ENCODE measurements around the gene CNKSR1. TPM values are rescaled to one million over a fixed set of nuclear protein-coding genes. Genes with fewer than 3 reads are reported as not detected.

Gene CNKSR1
- total and polyA plus RNA-seq, 2 of the 8 experiments (the other 6 are each of a cell fraction or from before 2014, with no cell fraction given), result 13.9 to 14.5 TPM

GRCh38 chr1:26161415-26162219 is 15.7 kb upstream of the CNKSR1 start:
- Histone ChIP-seq H2AFZ (ENCODE audit: low read length) (peak overlapping the region; percentile 60; the same call in 1 of the 2 replicates), H4K8ac (ENCODE audit: extremely low read depth, insufficient read depth, low read length) (peak overlapping the region; percentile 74), H3K4ac (replicated peaks; ENCODE audit: insufficient read length, low read depth, low read length) (no peak overlapping the region), H4K5ac (ENCODE audit: insufficient read length, low read depth, low read length) (no peak overlapping the region), H2BK12ac (ENCODE audit: low read depth, low read length) (peak overlapping the region; percentile 84; the same call in 1 of the 2 replicates), H3K27me3 (replicated peaks in 1 of 4; ENCODE audit: control insufficient read depth in 3 of 4, extremely low read depth in 1 of 4, insufficient read depth in 3 of 4, low read length in 3 of 4) (peaks cover 35 to 78% (median 71%) of the 10 kb centered on the region in 4 experiments), H4K20me1 (replicated peaks in 1 of 2; ENCODE audit: control insufficient read depth in 1 of 2, insufficient read depth in 2 of 2, low read length in 2 of 2) (peaks cover 3 to 5% of the 10 kb centered on the region in 2 experiments), H3K4me3 (ENCODE audit: extremely low read depth in 1 of 4, insufficient read depth in 2 of 4, low read depth in 3 of 4, low read length in 4 of 4) (peak overlapping the region; percentile 11 to 66 (median 48)), H3K56ac (replicated peaks; ENCODE audit: insufficient read length, low read depth, low read length) (no peak overlapping the region), H3K23me2 (ENCODE audit: low read depth, low read length) (peaks cover 9% of the 10 kb centered on the region; the same call in 1 of the 2 replicates), H3K23ac (ENCODE audit: insufficient read length) (no peak overlapping the region), H3K14ac (ENCODE audit: insufficient read length) (no peak overlapping the region), H3K18ac (ENCODE audit: extremely low read depth, low read length) (peak overlapping the region; percentile 60), H3K9ac (replicated peaks in 1 of 4; ENCODE audit: extremely low read depth in 1 of 4, low read depth in 3 of 4, low read length in 3 of 4) (peak overlapping the region in 2 of 4 experiments; percentile 54 to 66; a peak in 4 of 7 replicates), H3K79me1 (ENCODE audit: low read depth, low read length) (no peaks in the 10 kb centered on the region), H2BK15ac (ENCODE audit: low read length) (peak overlapping the region; percentile 72; the same call in 1 of the 2 replicates), H3K4me2 (ENCODE audit: insufficient read depth in 1 of 2, low read depth in 2 of 2, low read length in 2 of 2) (peak overlapping the region; percentile 44 to 95), H2BK5ac (ENCODE audit: low read depth, low read length) (no peak overlapping the region), H3K36me3 (ENCODE audit: control insufficient read depth in 2 of 4, insufficient read depth in 4 of 4, low read length in 3 of 4) (no peaks in the 10 kb centered on the region), H3K4me1 (replicated peaks in 1 of 4; ENCODE audit: control insufficient read depth in 3 of 4, insufficient read depth in 4 of 4, low read length in 3 of 4) (peaks cover 10 to 47% (median 21%) of the 10 kb centered on the region in 4 experiments), H4K91ac (replicated peaks; ENCODE audit: insufficient read length, low read length) (peak overlapping the region; percentile 47), H2BK120ac (replicated peaks; ENCODE audit: low read depth, low read length) (no peak overlapping the region), H2BK20ac (ENCODE audit: low read length) (no peak overlapping the region), H3K27ac (ENCODE audit: low read depth, low read length) (no peak overlapping the region), H3K9me3 (ENCODE audit: insufficient read depth in 2 of 2, low read depth in 1 of 2, low read length in 1 of 2) (no peaks in the 10 kb centered on the region), H3K79me2 (ENCODE audit: control insufficient read depth in 1 of 2, insufficient read depth in 2 of 2, low read length in 2 of 2) (no peaks in the 10 kb centered on the region), H2AK5ac (ENCODE audit: low read depth, low read length) (no peak overlapping the region)
- ChIA-PET CTCF (ENCODE audit: partially characterized antibody) (interaction anchor here (1.0 to 4.0 kb wide), 8 partner anchors 14 to 126 kb away, joined by 3 to 18 read pairs (median 4); partner anchors contain the start of gene CEP85), POLR2A (ENCODE audit: partially characterized antibody) (interaction anchor here (0.7 to 2.4 kb wide), 4 partner anchors 8 to 64 kb away, joined by 3 to 5 read pairs (median 3); partner anchors contain the start of gene ZNF593)
- WGBS, 2 experiments (ENCODE audit: extremely low coverage in 1 of 2, insufficient coverage in 1 of 2, insufficient read length in 1 of 2, insufficient replicate concordance in 2 of 2, low coverage in 1 of 2, low lambda C conversion rate in 2 of 2, missing lambda C conversion rate in 1 of 2), result 2% methylated on average over 91 of the region's 98 CpGs; no CpG with 5 or more reads in 1 of the 2 experiments
- FAIRE-seq (no peak), DNase-seq (ENCODE audit: low read depth in 1 of 2, low spot score in 2 of 2) (peak in 1 of 2 experiments; percentile 84)
- no peak for TF ChIP-seq HDAC6 (IDR thresholded peaks at IDR 0.05; ENCODE audit: low read depth, low read length)
- TF ChIP-seq TBP (IDR thresholded peaks at IDR 0.05; ENCODE audit: low read depth, low read length), result no peak
- TF ChIP-seq RXRA (IDR thresholded peaks at IDR 0.05; ENCODE audit: insufficient read depth, low read depth, low read length), result no peak
- TF ChIP-seq KDM5A (IDR thresholded peaks at IDR 0.05; ENCODE audit: low read length), result no peak
- no peak for TF ChIP-seq CEBPB (IDR thresholded peaks at IDR 0.05; ENCODE audit: low read depth, low read length)
- peak; percentile 42; the same call in 1 of the 2 replicates for TF ChIP-seq RBBP5 (IDR thresholded peaks at IDR 0.05; ENCODE audit: borderline replicate concordance, low read depth, low read length)
- TF ChIP-seq POLR2A (IDR thresholded peaks at IDR 0.05; ENCODE audit: control extremely low read depth in 1 of 2, low read depth in 2 of 2, low read length in 2 of 2), result 0 out of 3 replicates have a peak, but pooled peaks of 1 of the 2 experiments have one; percentile 40
- no peak for TF ChIP-seq TAF1 (IDR thresholded peaks at IDR 0.05; ENCODE audit: low read depth, low read length)
- no peak for TF ChIP-seq CHD2 (IDR thresholded peaks at IDR 0.05; ENCODE audit: low read length)
- TF ChIP-seq SAP30 (IDR thresholded peaks at IDR 0.05; ENCODE audit: insufficient read depth, insufficient replicate concordance, low read length), result no peak
- no peak for TF ChIP-seq GABPA (IDR thresholded peaks at IDR 0.05; ENCODE audit: borderline replicate concordance, insufficient read depth, low read length)
- TF ChIP-seq SP4 (IDR thresholded peaks at IDR 0.05; ENCODE audit: low read length), result no peak
